Testis (tissue), 2 donors: ENCODE data around the gene MOGAT3.

ENCODE experiments used
- POLR2A ChIP-seq: fragments of 450-650 bp; IDR thresholded peaks from one replicate; pipeline ENCODE4 v1.6.1; 2017; ENCODE audit warnings: antibody characterized with exemption, mild to moderate bottlenecking, moderate library complexity
- TF ChIP-seq, protein P1 (sequence below), 3 experiments: fragments of 450-650 bp in 2 of 3; fragments of 200-600 bp in 1 of 3; sonication (generic) in 1 of 3; IDR thresholded peaks; one replicate each; pipeline ENCODE4 v1.5.1; 2016 to 2019; ENCODE audit warnings: antibody characterized with exemption in 3 of 3, mild to moderate bottlenecking in 2 of 3, moderate library complexity in 1 of 3

GRCh38 chr7:101201695-101202602 is 1.1 kb upstream of the MOGAT3 start:
- TF ChIP-seq POLR2A: no peak
- TF ChIP-seq, protein P1, sequence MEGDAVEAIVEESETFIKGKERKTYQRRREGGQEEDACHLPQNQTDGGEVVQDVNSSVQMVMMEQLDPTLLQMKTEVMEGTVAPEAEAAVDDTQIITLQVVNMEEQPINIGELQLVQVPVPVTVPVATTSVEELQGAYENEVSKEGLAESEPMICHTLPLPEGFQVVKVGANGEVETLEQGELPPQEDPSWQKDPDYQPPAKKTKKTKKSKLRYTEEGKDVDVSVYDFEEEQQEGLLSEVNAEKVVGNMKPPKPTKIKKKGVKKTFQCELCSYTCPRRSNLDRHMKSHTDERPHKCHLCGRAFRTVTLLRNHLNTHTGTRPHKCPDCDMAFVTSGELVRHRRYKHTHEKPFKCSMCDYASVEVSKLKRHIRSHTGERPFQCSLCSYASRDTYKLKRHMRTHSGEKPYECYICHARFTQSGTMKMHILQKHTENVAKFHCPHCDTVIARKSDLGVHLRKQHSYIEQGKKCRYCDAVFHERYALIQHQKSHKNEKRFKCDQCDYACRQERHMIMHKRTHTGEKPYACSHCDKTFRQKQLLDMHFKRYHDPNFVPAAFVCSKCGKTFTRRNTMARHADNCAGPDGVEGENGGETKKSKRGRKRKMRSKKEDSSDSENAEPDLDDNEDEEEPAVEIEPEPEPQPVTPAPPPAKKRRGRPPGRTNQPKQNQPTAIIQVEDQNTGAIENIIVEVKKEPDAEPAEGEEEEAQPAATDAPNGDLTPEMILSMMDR (IDR thresholded peaks at IDR 0.05): no peak
